CD4-positive, alpha-beta memory T cell (primary cell): ENCODE results near the gene AKT3. TPM values are rescaled to one million over a fixed set of nuclear protein-coding genes. Genes with fewer than 3 reads are reported as not detected.

ENCODE experiments used
- CTCF ChIA-PET: fragments of 350-600 bp; sonication (Branson Sonifier 250); formaldehyde crosslinking; loops from one replicate; lab custom pipeline; 2021; ENCODE audit warnings: inconsistent platforms; ENCODE audit not compliant: partially characterized antibody; lab: Charles Lee
- POLR2A ChIA-PET: fragments of 350-600 bp; sonication (Branson Sonifier 250); formaldehyde crosslinking; loops from one replicate; lab custom pipeline; 2021; ENCODE audit not compliant: partially characterized antibody; lab: Charles Lee
- DNase-seq, 5 donors: peaks; one replicate each; pipeline versions ENCODE4 v3.0.0 to v3.0.0-alpha.2; 2020 to 2022; ENCODE audit warnings: mixed read lengths in 1 of 5
- H3K27ac ChIP-seq: one replicate; pipeline ENCODE4 v1.7.0; 2013; ENCODE audit warnings: low read depth, low read length
- H3K27me3 ChIP-seq: 2 replicates; pipeline ENCODE4 v1.7.0; 2013; ENCODE audit warnings: mild to moderate bottlenecking, low read length, moderate library complexity; ENCODE audit not compliant: insufficient read depth
- H3K36me3 ChIP-seq: 2 replicates; pipeline ENCODE4 v1.7.0; 2013; ENCODE audit warnings: mild to moderate bottlenecking, low read length, moderate library complexity; ENCODE audit not compliant: insufficient read depth
- H3K4me1 ChIP-seq: 2 replicates; pipeline ENCODE4 v1.7.0; 2013; ENCODE audit warnings: mild to moderate bottlenecking, low read length, moderate library complexity; ENCODE audit not compliant: insufficient read depth
- H3K4me3 ChIP-seq, 2 donors: one replicate each; pipeline ENCODE4 v1.7.0; 2013; ENCODE audit warnings: low read length in 2 of 2, mild to moderate bottlenecking in 1 of 2
- H3K9me3 ChIP-seq, 2 donors: one replicate each; pipeline ENCODE4 v1.7.0; 2013; ENCODE audit warnings: low read length in 2 of 2, control low read depth in 1 of 2; ENCODE audit not compliant: control insufficient read depth in 1 of 2
- H3K27ac Mint-ChIP-seq, 7 donors: one replicate each; pipeline ENCODE4 v1.8.0; 2020 to 2021; ENCODE audit warnings: mixed read lengths in 7 of 7, mild to moderate bottlenecking in 6 of 7, inconsistent platforms in 3 of 7, moderate library complexity in 3 of 7
- H3K27me3 Mint-ChIP-seq, 2 donors: one replicate each; pipeline ENCODE4 v1.8.0; 2020 to 2021; ENCODE audit warnings: mixed read lengths in 2 of 2
- H3K36me3 Mint-ChIP-seq, 2 donors: one replicate each; pipeline ENCODE4 v1.8.0; 2020 to 2021; ENCODE audit warnings: mixed read lengths in 2 of 2, inconsistent platforms in 1 of 2, mild to moderate bottlenecking in 1 of 2
- H3K4me1 Mint-ChIP-seq, 4 donors: one replicate each; pipeline ENCODE4 v1.8.0; 2020 to 2021; ENCODE audit warnings: mixed read lengths in 4 of 4, mild to moderate bottlenecking in 1 of 4
- H3K4me3 Mint-ChIP-seq, 8 donors: one replicate each; pipeline ENCODE4 v1.8.0; 2020 to 2021; ENCODE audit warnings: mixed read lengths in 8 of 8, mild to moderate bottlenecking in 7 of 8, moderate library complexity in 6 of 8, inconsistent platforms in 3 of 8
- H3K9me3 Mint-ChIP-seq, 8 donors: one replicate each; pipeline ENCODE4 v1.8.0; 2020 to 2021; ENCODE audit warnings: mixed read lengths in 8 of 8, mild to moderate bottlenecking in 5 of 8, inconsistent platforms in 3 of 8, moderate library complexity in 1 of 8
- intact Hi-C: fragments of 100-400 bp; cut with micrococcal nuclease; formaldehyde crosslinking; loops from one replicate; pipeline ENCODE4 v1.15.1; 2023
- polyA plus RNA-seq, 2 donors: library from polyadenylated mRNA; unstranded; fragments of 300-500 nt; fragmentation: Illumina TruSeq; gene quantifications; one replicate each; pipeline ENCODE4 v1.2.3, GENCODE V29; 2021
- total RNA-seq, 2 experiments: library from RNA; stranded (reverse); gene quantifications; one replicate each; pipeline ENCODE4 v1.2.3, GENCODE V29; 2021

Gene AKT3
- total and polyA plus RNA-seq, 4 experiments from 2014 or later: 0.56 to 152 (median 77.1) TPM

DNA sequence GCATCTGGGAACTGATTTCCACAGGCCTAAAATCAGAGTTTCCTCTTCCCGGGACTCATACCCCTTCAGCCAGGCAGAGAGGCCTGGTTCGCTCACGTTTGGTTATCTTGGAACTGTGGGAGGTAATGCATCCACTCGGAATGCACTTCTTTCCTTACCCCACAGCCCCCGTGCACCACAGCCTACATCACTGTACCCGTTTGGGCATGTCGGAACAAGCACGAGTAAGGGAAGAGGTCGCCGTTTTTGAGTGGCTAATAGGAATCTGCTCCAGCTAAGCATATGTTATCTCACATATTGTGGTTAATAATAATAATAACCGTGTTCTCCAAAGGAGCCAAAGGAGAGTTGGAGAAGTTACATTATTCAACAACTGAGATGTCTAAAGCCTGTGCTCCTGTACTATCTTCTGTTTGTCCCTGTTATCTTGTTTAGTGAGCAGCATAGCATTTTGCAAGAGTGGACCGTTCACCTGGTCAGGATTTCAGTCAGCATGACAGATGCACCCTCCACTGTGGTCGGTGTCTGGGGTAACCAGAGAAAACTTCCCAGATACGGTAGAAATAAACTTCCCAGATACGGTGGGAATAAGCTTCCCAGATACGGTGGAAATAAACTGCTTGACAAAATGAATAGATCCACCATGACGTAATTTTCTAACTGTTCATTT, 395.6 kb downstream of the AKT3 start:
- Mint-ChIP-seq H3K4me3 (no peak overlapping the region), H3K9me3 (no peaks in the 10 kb centered on the region), H3K4me1 (no peaks in the 10 kb centered on the region), H3K27me3 (no peaks in the 10 kb centered on the region), H3K27ac (no peak overlapping the region), H3K36me3 (peaks cover 12 to 31% of the 10 kb centered on the region in 2 donors)
- Histone ChIP-seq H3K4me1 (no peaks in the 10 kb centered on the region), H3K36me3 (no peaks in the 10 kb centered on the region), H3K27me3 (no peaks in the 10 kb centered on the region), H3K27ac (no peak overlapping the region), H3K4me3 (no peak overlapping the region), H3K9me3 (no peaks in the 10 kb centered on the region)
- intact Hi-C loops: no loop called here
- CTCF ChIA-PET: no interaction called here
- DNase-seq: no peak
- POLR2A ChIA-PET: no interaction called here

DNA sequence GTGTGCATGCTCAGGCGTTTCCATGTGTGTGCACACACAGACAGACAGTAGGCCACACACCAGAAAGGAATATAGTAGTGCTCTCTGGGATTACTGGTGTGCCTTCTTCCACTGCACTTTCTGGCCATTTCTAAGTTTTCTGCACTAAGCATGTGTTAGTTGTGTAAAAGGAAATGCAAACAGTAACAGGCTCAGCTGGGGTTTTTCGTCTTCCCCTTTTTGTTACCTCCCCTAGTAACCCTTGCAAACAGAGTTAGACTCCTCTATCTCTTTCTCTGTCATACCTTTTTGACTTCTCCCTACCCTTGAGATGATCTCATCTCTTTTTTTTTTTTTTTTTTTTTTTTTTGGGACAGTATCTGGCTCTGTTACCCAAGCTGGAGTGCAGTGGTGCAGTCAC, 398.0 kb downstream of the AKT3 start:
- Mint-ChIP-seq H3K27me3 (no peaks in the 10 kb centered on the region), H3K4me1 (peaks cover 0 to 3% (median 2%) of the 10 kb centered on the region in 4 donors), H3K36me3 (peaks cover 5 to 28% of the 10 kb centered on the region in 2 donors), H3K9me3 (no peaks in the 10 kb centered on the region), H3K4me3 (no peak overlapping the region), H3K27ac (no peak overlapping the region)
- intact Hi-C loops: no loop called here
- CTCF ChIA-PET: no interaction called here
- Histone ChIP-seq H3K9me3 (no peaks in the 10 kb centered on the region), H3K4me3 (no peak overlapping the region), H3K36me3 (no peaks in the 10 kb centered on the region), H3K4me1 (no peaks in the 10 kb centered on the region), H3K27me3 (no peaks in the 10 kb centered on the region), H3K27ac (no peak overlapping the region)
- no peak for DNase-seq
- POLR2A ChIA-PET: no interaction called here

DNA sequence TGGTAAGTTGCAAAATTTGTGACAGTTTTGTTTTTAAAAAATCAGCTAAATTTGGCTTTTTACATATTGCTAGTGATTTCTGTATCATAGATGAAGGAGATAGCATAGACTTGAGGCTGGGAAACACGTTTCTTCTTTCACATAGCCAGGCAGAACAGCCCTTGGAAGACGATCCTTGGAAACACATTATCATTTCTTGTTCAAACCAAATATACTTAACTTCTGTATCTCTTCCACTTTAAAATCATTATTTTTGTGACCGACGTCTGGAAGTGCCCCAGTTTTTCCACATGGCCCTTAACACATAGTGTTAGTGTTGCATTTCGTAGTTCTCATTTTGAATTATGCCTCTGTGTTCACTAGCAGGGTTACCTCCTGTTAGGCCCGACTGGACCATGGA, 400.7 kb downstream of the AKT3 start:
- DNase-seq: no peak
- CTCF ChIA-PET: no interaction called here
- no peaks in the 10 kb centered on the region for H3K36me3 ChIP-seq
- POLR2A ChIA-PET: no interaction called here
- H3K4me3 ChIP-seq: no peak overlapping the region
- no peaks in the 10 kb centered on the region for H3K27me3 ChIP-seq
- peaks cover 0 to 3% (median 2%) of the 10 kb centered on the region in 4 donors for H3K4me1 Mint-ChIP-seq
- no peak overlapping the region for H3K4me3 Mint-ChIP-seq
- intact Hi-C loops: no loop called here
- H3K9me3 Mint-ChIP-seq: no peaks in the 10 kb centered on the region
- H3K27me3 Mint-ChIP-seq: no peaks in the 10 kb centered on the region
- H3K4me1 ChIP-seq: no peaks in the 10 kb centered on the region
- H3K27ac ChIP-seq: no peak overlapping the region
- H3K9me3 ChIP-seq: no peaks in the 10 kb centered on the region
- peaks cover 2 to 26% of the 10 kb centered on the region in 2 donors for H3K36me3 Mint-ChIP-seq
- no peak overlapping the region for H3K27ac Mint-ChIP-seq

DNA sequence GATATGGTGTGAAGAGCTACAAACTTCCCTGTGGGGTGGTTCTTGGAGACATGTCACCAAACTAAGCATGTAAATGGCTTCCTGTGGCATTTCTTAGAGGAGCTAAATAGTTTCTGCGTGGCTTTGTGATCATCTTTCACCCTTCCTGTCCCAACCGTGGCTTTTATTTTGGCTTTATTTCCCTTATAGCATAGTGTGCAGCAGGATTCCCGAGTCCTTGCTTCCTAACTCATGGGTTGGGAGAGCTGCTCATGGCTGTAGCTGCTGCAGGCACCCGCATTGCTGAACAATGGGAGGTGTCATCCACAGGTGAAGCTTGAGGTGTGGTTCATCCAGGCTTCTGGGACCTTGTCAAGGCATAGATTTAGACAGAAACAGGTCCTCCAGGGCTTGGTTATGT, 402.2 kb downstream of the AKT3 start:
- Mint-ChIP-seq H3K36me3 (peaks cover 2 to 26% of the 10 kb centered on the region in 2 donors), H3K4me1 (peaks cover 0 to 3% (median 2%) of the 10 kb centered on the region in 4 donors), H3K27me3 (no peaks in the 10 kb centered on the region), H3K27ac (peak overlapping the region in 1 of 7 donors; percentile 12), H3K9me3 (no peaks in the 10 kb centered on the region), H3K4me3 (no peak overlapping the region)
- no peaks in the 10 kb centered on the region for H3K4me1 ChIP-seq
- H3K27me3 ChIP-seq: no peaks in the 10 kb centered on the region
- H3K4me3 ChIP-seq: no peak overlapping the region
- CTCF ChIA-PET: no interaction called here
- no peak for DNase-seq
- H3K27ac ChIP-seq: no peak overlapping the region
- intact Hi-C loops: no loop called here
- no peaks in the 10 kb centered on the region for H3K36me3 ChIP-seq
- POLR2A ChIA-PET: no interaction called here
- no peaks in the 10 kb centered on the region for H3K9me3 ChIP-seq

DNA sequence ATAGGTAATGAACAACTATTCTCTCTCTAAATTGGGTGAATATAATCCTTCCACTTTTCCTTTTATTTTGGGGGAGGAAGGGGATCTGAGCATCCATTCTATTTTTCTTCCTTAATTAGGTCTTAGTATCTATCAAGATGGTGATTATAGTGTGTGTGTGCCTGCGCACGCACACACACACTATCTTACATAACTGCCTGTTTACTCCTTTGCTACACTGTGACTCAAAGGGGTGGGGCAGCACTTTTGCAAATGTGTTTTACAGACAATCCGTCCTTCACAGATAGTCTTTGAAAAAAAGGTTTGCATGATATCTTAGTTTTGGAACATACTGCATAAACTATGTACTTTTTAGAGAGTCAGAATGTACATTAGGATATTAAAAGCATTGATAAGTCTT, 402.7 kb downstream of the AKT3 start:
- POLR2A ChIA-PET: no interaction called here
- Mint-ChIP-seq H3K9me3 (no peaks in the 10 kb centered on the region), H3K27ac (no peak overlapping the region), H3K4me3 (no peak overlapping the region), H3K36me3 (peaks cover 2 to 26% of the 10 kb centered on the region in 2 donors), H3K4me1 (peaks cover 0 to 3% (median 2%) of the 10 kb centered on the region in 4 donors), H3K27me3 (no peaks in the 10 kb centered on the region)
- intact Hi-C loops: no loop called here
- CTCF ChIA-PET: no interaction called here
- Histone ChIP-seq H3K4me3 (no peak overlapping the region), H3K36me3 (no peaks in the 10 kb centered on the region), H3K4me1 (no peaks in the 10 kb centered on the region), H3K27me3 (no peaks in the 10 kb centered on the region), H3K27ac (no peak overlapping the region), H3K9me3 (no peaks in the 10 kb centered on the region)
- no peak for DNase-seq

DNA sequence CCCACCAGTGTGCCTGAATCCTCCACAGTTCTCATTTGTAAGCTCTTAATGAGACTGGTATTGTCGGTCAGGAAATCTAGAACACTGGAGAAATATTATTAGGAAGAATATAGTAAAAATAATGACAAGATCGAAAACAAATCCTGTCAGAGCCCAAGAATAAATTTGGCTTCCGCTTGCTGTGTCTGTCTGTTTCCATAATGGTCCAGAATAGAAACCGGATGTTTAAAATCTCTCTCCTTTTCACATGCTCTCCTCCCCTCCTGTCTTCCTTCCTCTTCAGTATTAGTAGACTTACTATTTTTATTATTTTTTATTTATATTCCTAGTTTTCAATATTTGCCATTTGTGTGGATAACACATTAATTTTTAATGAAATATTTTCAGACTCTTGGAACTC, 406.5 kb downstream of the AKT3 start:
- ChIA-PET CTCF (no interaction called here), POLR2A (no interaction called here)
- peaks cover 2 to 25% of the 10 kb centered on the region in 2 donors for H3K36me3 Mint-ChIP-seq
- H3K27me3 Mint-ChIP-seq: no peaks in the 10 kb centered on the region
- Histone ChIP-seq H3K36me3 (no peaks in the 10 kb centered on the region), H3K27me3 (no peaks in the 10 kb centered on the region), H3K4me3 (no peak overlapping the region), H3K4me1 (no peaks in the 10 kb centered on the region), H3K27ac (no peak overlapping the region), H3K9me3 (no peaks in the 10 kb centered on the region)
- intact Hi-C loops: no loop called here
- no peaks in the 10 kb centered on the region for H3K9me3 Mint-ChIP-seq
- H3K4me1 Mint-ChIP-seq: peaks cover 0 to 5% (median 2%) of the 10 kb centered on the region in 4 donors
- no peak overlapping the region for H3K27ac Mint-ChIP-seq
- H3K4me3 Mint-ChIP-seq: no peak overlapping the region
- DNase-seq: no peak

DNA sequence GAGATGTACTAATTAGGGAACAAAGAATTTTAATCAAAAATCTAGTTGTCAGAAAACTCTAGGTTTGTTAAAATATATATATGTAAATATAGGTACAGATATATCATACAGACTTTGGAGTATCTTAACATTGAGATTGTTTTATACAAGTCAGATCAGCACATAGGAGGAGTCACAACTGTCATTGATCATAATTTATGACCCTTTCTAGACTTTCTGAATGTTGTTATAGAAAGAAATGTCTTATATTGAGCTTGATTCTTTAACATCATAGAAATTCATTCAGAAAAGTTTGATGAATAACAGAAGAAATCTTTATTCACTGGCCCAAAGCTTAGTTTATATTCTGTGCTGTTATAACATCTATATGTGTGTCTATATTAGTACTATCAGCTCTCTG, 408.4 kb downstream of the AKT3 start:
- Histone ChIP-seq H3K9me3 (no peaks in the 10 kb centered on the region), H3K27me3 (no peaks in the 10 kb centered on the region), H3K27ac (no peak overlapping the region), H3K4me1 (no peaks in the 10 kb centered on the region), H3K4me3 (no peak overlapping the region), H3K36me3 (no peaks in the 10 kb centered on the region)
- Mint-ChIP-seq H3K27ac (no peak overlapping the region), H3K27me3 (no peaks in the 10 kb centered on the region), H3K9me3 (no peaks in the 10 kb centered on the region), H3K36me3 (peaks cover 7 to 31% of the 10 kb centered on the region in 2 donors), H3K4me1 (peaks cover 0 to 1% (median 0%) of the 10 kb centered on the region in 4 donors), H3K4me3 (no peak overlapping the region)
- no peak for DNase-seq
- POLR2A ChIA-PET: no interaction called here
- CTCF ChIA-PET: no interaction called here
- intact Hi-C loops: no loop called here
